ENCODE measurements around the gene CBFA2T2. TPM values are rescaled to one million over a fixed set of nuclear protein-coding genes. Genes with fewer than 3 reads are reported as not detected.
"Not testable (repeated sequence)": the region's sequence is repeated elsewhere in the genome, so short reads cannot be mapped to it uniquely, and the experiment has no call there.

CBFA2T2 gene
- total RNA-seq, 1 donor from 2014 or later, result 58.1 TPM

GRCh38 chr20:33584976-33585375 lies 95.1 kb downstream of the CBFA2T2 start:
- H3K4me3 Mint-ChIP-seq (ENCODE audit: low read depth), result no peak overlapping the region
- no peaks in the 10 kb centered on the region for H3K9me3 Mint-ChIP-seq (ENCODE audit: low read depth)
- peaks cover 5% of the 10 kb centered on the region for H3K4me1 Mint-ChIP-seq (ENCODE audit: low read depth)
- no peak for DNase-seq (ENCODE audit: low spot score, unreplicated experiment)
- no peak for TF ChIP-seq CTCF (IDR thresholded peaks at IDR 0.05; ENCODE audit: unreplicated experiment)
- H3K36me3 Mint-ChIP-seq (ENCODE audit: insufficient read depth), result peaks cover 1% of the 10 kb centered on the region
- H3K27me3 Mint-ChIP-seq, result no peaks in the 10 kb centered on the region
- H3K27ac Mint-ChIP-seq, result no peak overlapping the region

GRCh38 chr20:33585413-33585812 lies 95.5 kb downstream of the CBFA2T2 start:
- Mint-ChIP-seq H3K4me1 (ENCODE audit: low read depth) (peaks cover 5% of the 10 kb centered on the region), H3K9me3 (ENCODE audit: low read depth) (no peaks in the 10 kb centered on the region), H3K27me3 (no peaks in the 10 kb centered on the region), H3K36me3 (ENCODE audit: insufficient read depth) (peaks cover 1% of the 10 kb centered on the region), H3K27ac (no peak overlapping the region), H3K4me3 (ENCODE audit: low read depth) (no peak overlapping the region)
- DNase-seq (ENCODE audit: low spot score, unreplicated experiment), result no peak
- no peak for TF ChIP-seq CTCF (IDR thresholded peaks at IDR 0.05; ENCODE audit: unreplicated experiment)

- no peak overlapping the region for H3K27ac Mint-ChIP-seq
- no peak overlapping the region for H3K4me3 Mint-ChIP-seq (ENCODE audit: low read depth)
- H3K36me3 Mint-ChIP-seq (ENCODE audit: insufficient read depth), result no peaks in the 10 kb centered on the region
- H3K4me1 Mint-ChIP-seq (ENCODE audit: low read depth), result peaks cover 5% of the 10 kb centered on the region
- no peaks in the 10 kb centered on the region for H3K27me3 Mint-ChIP-seq
- TF ChIP-seq CTCF (IDR thresholded peaks at IDR 0.05; ENCODE audit: unreplicated experiment), result no peak
- H3K9me3 Mint-ChIP-seq (ENCODE audit: low read depth), result no peaks in the 10 kb centered on the region
- no peak for DNase-seq (ENCODE audit: low spot score, unreplicated experiment)
Measured at GRCh38 chr20:33589059-33589458, 99.2 kb downstream of the CBFA2T2 start.

GRCh38 chr20:33591901-33592300 lies 102.0 kb downstream of the CBFA2T2 start:
- DNase-seq (ENCODE audit: low spot score, unreplicated experiment); H3K36me3 Mint-ChIP-seq (ENCODE audit: insufficient read depth); H3K4me1 Mint-ChIP-seq (ENCODE audit: low read depth); H3K4me3 Mint-ChIP-seq (ENCODE audit: low read depth); H3K27me3 Mint-ChIP-seq; H3K27ac Mint-ChIP-seq; H3K9me3 Mint-ChIP-seq (ENCODE audit: low read depth): not testable (repeated sequence)

- peaks cover 10% of the 10 kb centered on the region for H3K36me3 Mint-ChIP-seq (ENCODE audit: insufficient read depth)
- no peak for TF ChIP-seq CTCF (IDR thresholded peaks at IDR 0.05; ENCODE audit: unreplicated experiment)
- no peaks in the 10 kb centered on the region for H3K9me3 Mint-ChIP-seq (ENCODE audit: low read depth)
- no peaks in the 10 kb centered on the region for H3K4me1 Mint-ChIP-seq (ENCODE audit: low read depth)
- no peaks in the 10 kb centered on the region for H3K27me3 Mint-ChIP-seq
- DNase-seq (ENCODE audit: low spot score, unreplicated experiment), result no peak
- no peak overlapping the region for H3K27ac Mint-ChIP-seq
- no peak overlapping the region for H3K4me3 Mint-ChIP-seq (ENCODE audit: low read depth)
Measured at GRCh38 chr20:33594743-33595142, 104.8 kb downstream of the CBFA2T2 start.

GRCh38 chr20:33600414-33600813 lies 110.5 kb downstream of the CBFA2T2 start:
- Mint-ChIP-seq H3K27ac (no peak overlapping the region), H3K4me3 (ENCODE audit: low read depth) (no peak overlapping the region), H3K9me3 (ENCODE audit: low read depth) (no peaks in the 10 kb centered on the region), H3K4me1 (ENCODE audit: low read depth) (peaks cover 4% of the 10 kb centered on the region), H3K36me3 (ENCODE audit: insufficient read depth) (peaks cover 15% of the 10 kb centered on the region), H3K27me3 (no peaks in the 10 kb centered on the region)
- TF ChIP-seq CTCF (IDR thresholded peaks at IDR 0.05; ENCODE audit: unreplicated experiment), result peak; percentile 8
- no peak for DNase-seq (ENCODE audit: low spot score, unreplicated experiment)
